GM23338 (cell line): ENCODE results near the gene LEO1. TPM values are rescaled to one million over a fixed set of nuclear protein-coding genes. Genes with fewer than 3 reads are reported as not detected.

ENCODE experiments used
- ATAC-seq: fragments of 200-7000 bp; cut with Tn5 transposase; 3 replicates; pipeline ENCODE4 v1.9.1; 2020
- DNase-seq: peaks from one replicate; pipeline ENCODE4 v3.0.0-alpha.2; 2015; ENCODE audit warnings: low spot score
- H2AFZ ChIP-seq: fragments of 200-600 bp; sonication (generic); 2 replicates; pipeline ENCODE4 v1.8.0; 2016; ENCODE audit warnings: antibody characterized with exemption, mild to moderate bottlenecking, moderate library complexity
- H3F3A ChIP-seq: fragments of 200-600 bp; sonication (generic); replicated peaks from 2 replicates; pipeline ENCODE4 v1.8.0; 2017; ENCODE audit warnings: antibody characterized with exemption, mixed run types, low read depth
- H3K27ac ChIP-seq: fragments of 200-600 bp; sonication (generic); 2 replicates; pipeline ENCODE4 v1.6.1; 2016; ENCODE audit warnings: low read depth
- H3K27me3 ChIP-seq: fragments of 200-600 bp; sonication (generic); 2 replicates; pipeline ENCODE4 v1.8.0; 2016; ENCODE audit warnings: mild to moderate bottlenecking, mixed run types, moderate library complexity; ENCODE audit not compliant: insufficient read depth
- H3K36me3 ChIP-seq: fragments of 200-600 bp; sonication (generic); 2 replicates; pipeline ENCODE4 v1.8.0; 2016; ENCODE audit warnings: mild to moderate bottlenecking; ENCODE audit not compliant: insufficient read depth
- H3K4me1 ChIP-seq: fragments of 200-600 bp; sonication (generic); 2 replicates; pipeline ENCODE4 v1.8.0; 2016; ENCODE audit warnings: mild to moderate bottlenecking, moderate library complexity; ENCODE audit not compliant: insufficient read depth
- H3K4me2 ChIP-seq: fragments of 200-600 bp; sonication (generic); 2 replicates; pipeline ENCODE4 v1.7.1; 2017; ENCODE audit warnings: mixed run types
- H3K4me3 ChIP-seq: fragments of 200-600 bp; sonication (generic); 2 replicates; pipeline ENCODE4 v1.6.1; 2016; ENCODE audit warnings: mixed run types
- H3K79me2 ChIP-seq: fragments of 200-600 bp; sonication (generic); replicated peaks from 2 replicates; pipeline ENCODE4 v1.8.0; 2017; ENCODE audit warnings: mild to moderate bottlenecking; ENCODE audit not compliant: insufficient read depth
- H3K9me2 ChIP-seq: fragments of 200-600 bp; sonication (generic); 2 replicates; pipeline ENCODE4 v1.8.0; 2017; ENCODE audit not compliant: insufficient read depth
- H4K20me1 ChIP-seq: fragments of 200-600 bp; sonication (generic); replicated peaks from 2 replicates; pipeline ENCODE4 v1.8.0; 2017; ENCODE audit warnings: mild to moderate bottlenecking; ENCODE audit not compliant: insufficient read depth
- H3K27ac Mint-ChIP-seq: 2 replicates; pipeline ENCODE4 v1.8.0; 2020; ENCODE audit warnings: inconsistent platforms, mild to moderate bottlenecking, moderate library complexity, mixed read lengths
- H3K27me3 Mint-ChIP-seq: 3 replicates; pipeline ENCODE4 v1.8.0; 2022; ENCODE audit warnings: low read depth, mild to moderate bottlenecking, moderate library complexity, mixed read lengths, inconsistent platforms; ENCODE audit not compliant: insufficient read depth, poor library complexity
- H3K36me3 Mint-ChIP-seq: 3 replicates; pipeline ENCODE4 v1.8.0; 2021; ENCODE audit warnings: low read depth, mild to moderate bottlenecking, inconsistent platforms, moderate library complexity, mixed read lengths
- H3K4me1 Mint-ChIP-seq: 3 replicates; pipeline ENCODE4 v1.8.0; 2020; ENCODE audit warnings: mild to moderate bottlenecking, inconsistent platforms, mixed read lengths
- H3K4me3 Mint-ChIP-seq: 3 replicates; pipeline ENCODE4 v1.8.0; 2021; ENCODE audit warnings: moderate library complexity, mild to moderate bottlenecking, inconsistent platforms, mixed read lengths
- H3K9me3 Mint-ChIP-seq: 3 replicates; pipeline ENCODE4 v1.8.0; 2020; ENCODE audit warnings: moderate library complexity, mild to moderate bottlenecking, inconsistent platforms, mixed read lengths
- CREB1 ChIP-seq: fragments of 250-450 bp; sonication (Bioruptor Pico); IDR thresholded peaks from 2 replicates; pipeline ENCODE4 v1.5.0; 2020; ENCODE audit warnings: low read depth, mild to moderate bottlenecking, moderate library complexity
- EZH2 ChIP-seq: fragments of 200-600 bp; sonication (generic); IDR thresholded peaks from one replicate; pipeline ENCODE4 v1.8.0; 2017; ENCODE audit warnings: antibody characterized with exemption, mild to moderate bottlenecking, low read depth; ENCODE audit not compliant: unreplicated experiment
- EZH2phosphoT487 ChIP-seq: fragments of 200-600 bp; sonication (generic); IDR thresholded peaks from one replicate; pipeline ENCODE4 v1.8.1; 2018; ENCODE audit warnings: antibody characterized with exemption; ENCODE audit not compliant: unreplicated experiment
- NANOG ChIP-seq: IDR thresholded peaks from 2 replicates; pipeline ENCODE4 v1.6.1; 2016; ENCODE audit warnings: antibody characterized with exemption, borderline replicate concordance
- POLR2AphosphoS5 ChIP-seq: IDR thresholded peaks from 2 replicates; pipeline ENCODE4 v1.6.1; 2016; ENCODE audit warnings: antibody characterized with exemption, low read depth
- STAT1 ChIP-seq: IDR thresholded peaks from one replicate; pipeline ENCODE4 v1.6.1; 2016; ENCODE audit warnings: antibody characterized with exemption; ENCODE audit not compliant: unreplicated experiment
- ZNF114 ChIP-seq: fragments of 250-450 bp; sonication (Bioruptor Pico); IDR thresholded peaks from 2 replicates; pipeline ENCODE4 v1.5.0; 2020; ENCODE audit warnings: mild to moderate bottlenecking, moderate library complexity
- polyA plus RNA-seq: library from polyadenylated mRNA; unstranded; fragments of >200 nt; fragmentation: Nextera tagmentation; extraction: Ambion mirVana; gene quantifications from 2 replicates; pipeline ENCODE4 v1.2.1, GENCODE V29; 2016
- total RNA-seq: library from RNA; depleted of rRNA; stranded (reverse); fragments of >200 nt; shearing (Covaris generic); gene quantifications from 2 replicates; pipeline ENCODE4 v1.2.3, GENCODE V29; 2014
- TF ChIP-seq, protein P1 (sequence below): fragments of 250-450 bp; sonication (Bioruptor Pico); IDR thresholded peaks from 2 replicates; pipeline ENCODE4 v1.5.0; 2020; ENCODE audit warnings: mild to moderate bottlenecking, moderate library complexity
- TF ChIP-seq, protein P2 (sequence below): IDR thresholded peaks from 2 replicates; pipeline ENCODE4 v1.6.1; 2016; ENCODE audit warnings: antibody characterized with exemption

Gene LEO1
- total and polyA plus RNA-seq, 2 experiments from 2014 or later: 41.4 to 55.6 TPM

DNA sequence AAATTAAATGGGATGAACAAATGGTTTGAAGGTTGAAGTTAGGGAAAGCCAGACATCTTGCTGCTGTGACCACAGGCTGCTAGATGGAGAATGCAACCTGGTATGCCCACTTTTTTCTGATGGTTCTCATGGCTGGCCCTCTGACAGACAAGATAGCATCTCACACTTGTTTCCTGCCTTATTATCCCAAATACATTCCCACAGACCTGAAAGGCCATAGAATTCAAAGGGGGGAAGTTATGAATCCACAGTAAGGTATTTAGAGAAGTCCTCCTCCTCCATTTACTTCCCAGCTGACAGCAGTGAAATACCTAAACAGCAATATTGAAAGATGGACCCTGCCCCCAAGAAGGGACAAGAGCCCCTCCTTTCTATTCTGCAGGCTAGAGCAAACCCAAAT is 32.4 kb downstream of the LEO1 start:
- no peak overlapping the region for H3K4me2 ChIP-seq
- H3F3A ChIP-seq: no peaks in the 10 kb centered on the region
- no peaks in the 10 kb centered on the region for H3K27me3 ChIP-seq
- H3K4me3 ChIP-seq: no peak overlapping the region
- Mint-ChIP-seq H3K4me3 (no peak overlapping the region), H3K27ac (no peak overlapping the region), H3K27me3 (peaks cover 2% of the 10 kb centered on the region), H3K36me3 (peaks cover 41% of the 10 kb centered on the region), H3K4me1 (peaks cover 12% of the 10 kb centered on the region; the same call in 2 of the 3 replicates), H3K9me3 (no peaks in the 10 kb centered on the region)
- TF ChIP-seq CREB1 (no peak), ZNF114 (CRISPR knock-in tag) (no peak), POLR2AphosphoS5 (no peak), NANOG (no peak), EZH2 (no peak), STAT1 (no peak), EZH2phosphoT487 (no peak)
- TF ChIP-seq, protein P1, sequence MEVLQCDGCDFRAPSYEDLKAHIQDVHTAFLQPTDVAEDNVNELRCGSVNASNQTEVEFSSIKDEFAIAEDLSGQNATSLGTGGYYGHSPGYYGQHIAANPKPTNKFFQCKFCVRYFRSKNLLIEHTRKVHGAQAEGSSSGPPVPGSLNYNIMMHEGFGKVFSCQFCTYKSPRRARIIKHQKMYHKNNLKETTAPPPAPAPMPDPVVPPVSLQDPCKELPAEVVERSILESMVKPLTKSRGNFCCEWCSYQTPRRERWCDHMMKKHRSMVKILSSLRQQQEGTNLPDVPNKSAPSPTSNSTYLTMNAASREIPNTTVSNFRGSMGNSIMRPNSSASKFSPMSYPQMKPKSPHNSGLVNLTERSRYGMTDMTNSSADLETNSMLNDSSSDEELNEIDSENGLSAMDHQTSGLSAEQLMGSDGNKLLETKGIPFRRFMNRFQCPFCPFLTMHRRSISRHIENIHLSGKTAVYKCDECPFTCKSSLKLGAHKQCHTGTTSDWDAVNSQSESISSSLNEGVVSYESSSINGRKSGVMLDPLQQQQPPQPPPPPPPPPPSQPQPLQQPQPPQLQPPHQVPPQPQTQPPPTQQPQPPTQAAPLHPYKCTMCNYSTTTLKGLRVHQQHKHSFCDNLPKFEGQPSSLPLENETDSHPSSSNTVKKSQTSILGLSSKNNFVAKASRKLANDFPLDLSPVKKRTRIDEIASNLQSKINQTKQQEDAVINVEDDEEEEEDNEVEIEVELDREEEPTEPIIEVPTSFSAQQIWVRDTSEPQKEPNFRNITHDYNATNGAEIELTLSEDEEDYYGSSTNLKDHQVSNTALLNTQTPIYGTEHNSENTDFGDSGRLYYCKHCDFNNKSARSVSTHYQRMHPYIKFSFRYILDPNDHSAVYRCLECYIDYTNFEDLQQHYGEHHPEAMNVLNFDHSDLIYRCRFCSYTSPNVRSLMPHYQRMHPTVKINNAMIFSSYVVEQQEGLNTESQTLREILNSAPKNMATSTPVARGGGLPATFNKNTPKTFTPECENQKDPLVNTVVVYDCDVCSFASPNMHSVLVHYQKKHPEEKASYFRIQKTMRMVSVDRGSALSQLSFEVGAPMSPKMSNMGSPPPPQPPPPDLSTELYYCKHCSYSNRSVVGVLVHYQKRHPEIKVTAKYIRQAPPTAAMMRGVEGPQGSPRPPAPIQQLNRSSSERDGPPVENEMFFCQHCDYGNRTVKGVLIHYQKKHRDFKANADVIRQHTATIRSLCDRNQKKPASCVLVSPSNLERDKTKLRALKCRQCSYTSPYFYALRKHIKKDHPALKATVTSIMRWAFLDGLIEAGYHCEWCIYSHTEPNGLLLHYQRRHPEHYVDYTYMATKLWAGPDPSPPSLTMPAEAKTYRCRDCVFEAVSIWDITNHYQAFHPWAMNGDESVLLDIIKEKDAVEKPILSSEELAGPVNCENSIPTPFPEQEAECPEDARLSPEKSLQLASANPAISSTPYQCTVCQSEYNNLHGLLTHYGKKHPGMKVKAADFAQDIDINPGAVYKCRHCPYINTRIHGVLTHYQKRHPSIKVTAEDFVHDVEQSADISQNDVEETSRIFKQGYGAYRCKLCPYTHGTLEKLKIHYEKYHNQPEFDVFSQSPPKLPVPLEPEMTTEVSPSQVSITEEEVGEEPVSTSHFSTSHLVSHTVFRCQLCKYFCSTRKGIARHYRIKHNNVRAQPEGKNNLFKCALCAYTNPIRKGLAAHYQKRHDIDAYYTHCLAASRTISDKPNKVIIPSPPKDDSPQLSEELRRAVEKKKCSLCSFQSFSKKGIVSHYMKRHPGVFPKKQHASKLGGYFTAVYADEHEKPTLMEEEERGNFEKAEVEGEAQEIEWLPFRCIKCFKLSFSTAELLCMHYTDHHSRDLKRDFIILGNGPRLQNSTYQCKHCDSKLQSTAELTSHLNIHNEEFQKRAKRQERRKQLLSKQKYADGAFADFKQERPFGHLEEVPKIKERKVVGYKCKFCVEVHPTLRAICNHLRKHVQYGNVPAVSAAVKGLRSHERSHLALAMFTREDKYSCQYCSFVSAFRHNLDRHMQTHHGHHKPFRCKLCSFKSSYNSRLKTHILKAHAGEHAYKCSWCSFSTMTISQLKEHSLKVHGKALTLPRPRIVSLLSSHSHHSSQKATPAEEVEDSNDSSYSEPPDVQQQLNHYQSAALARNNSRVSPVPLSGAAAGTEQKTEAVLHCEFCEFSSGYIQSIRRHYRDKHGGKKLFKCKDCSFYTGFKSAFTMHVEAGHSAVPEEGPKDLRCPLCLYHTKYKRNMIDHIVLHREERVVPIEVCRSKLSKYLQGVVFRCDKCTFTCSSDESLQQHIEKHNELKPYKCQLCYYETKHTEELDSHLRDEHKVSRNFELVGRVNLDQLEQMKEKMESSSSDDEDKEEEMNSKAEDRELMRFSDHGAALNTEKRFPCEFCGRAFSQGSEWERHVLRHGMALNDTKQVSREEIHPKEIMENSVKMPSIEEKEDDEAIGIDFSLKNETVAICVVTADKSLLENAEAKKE (CRISPR knock-in tag): no peak
- TF ChIP-seq, protein P2, sequence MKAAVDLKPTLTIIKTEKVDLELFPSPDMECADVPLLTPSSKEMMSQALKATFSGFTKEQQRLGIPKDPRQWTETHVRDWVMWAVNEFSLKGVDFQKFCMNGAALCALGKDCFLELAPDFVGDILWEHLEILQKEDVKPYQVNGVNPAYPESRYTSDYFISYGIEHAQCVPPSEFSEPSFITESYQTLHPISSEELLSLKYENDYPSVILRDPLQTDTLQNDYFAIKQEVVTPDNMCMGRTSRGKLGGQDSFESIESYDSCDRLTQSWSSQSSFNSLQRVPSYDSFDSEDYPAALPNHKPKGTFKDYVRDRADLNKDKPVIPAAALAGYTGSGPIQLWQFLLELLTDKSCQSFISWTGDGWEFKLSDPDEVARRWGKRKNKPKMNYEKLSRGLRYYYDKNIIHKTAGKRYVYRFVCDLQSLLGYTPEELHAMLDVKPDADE: no peak
- no peak overlapping the region for H3K27ac ChIP-seq
- H3K9me2 ChIP-seq: no peaks in the 10 kb centered on the region
- H2AFZ ChIP-seq: no peak overlapping the region
- peaks cover 9% of the 10 kb centered on the region; the same call in 1 of the 2 replicates for H3K79me2 ChIP-seq
- DNase-seq: no peak
- peaks cover 9% of the 10 kb centered on the region; the same call in 1 of the 2 replicates for H4K20me1 ChIP-seq
- ATAC-seq: no peak
- peaks cover 11% of the 10 kb centered on the region for H3K36me3 ChIP-seq
- H3K4me1 ChIP-seq: no peaks in the 10 kb centered on the region
